ENCODE data around the gene OR10H3.

DNA sequence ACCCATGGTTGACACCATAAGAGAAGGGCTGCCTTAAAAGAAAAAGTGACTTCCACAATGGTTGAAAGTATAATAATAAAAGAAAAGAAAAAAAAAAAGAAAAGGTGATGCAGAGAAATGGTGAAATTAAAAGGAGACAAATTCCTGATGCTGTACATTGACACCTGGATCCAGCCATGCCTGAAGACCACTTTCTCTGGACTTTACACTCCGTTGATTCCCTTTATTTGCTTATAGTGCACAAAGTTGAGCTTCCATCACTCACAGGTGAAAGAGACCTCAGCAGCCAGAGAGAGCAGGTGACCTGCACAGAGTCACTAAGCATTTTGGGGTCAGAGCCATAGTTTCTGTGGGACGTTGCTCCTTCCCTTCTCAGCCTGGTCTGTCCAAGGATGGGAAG lies 37.5 kb downstream of the OR10H3 start:
- TF ChIP-seq EZH2 (IDR thresholded peaks at IDR 0.05; ENCODE audit: insufficient read depth, poor library complexity, severe bottlenecking) (no peak), EZH2phosphoT487 (IDR thresholded peaks at IDR 0.05; ENCODE audit: insufficient read depth, low read depth) (no peak)
